Prostate gland (tissue), 2 donors: ENCODE measurements around the gene MRPL51.

Experiments
- CTCF ChIP-seq, 4 experiments: fragments of 200-600 bp in 2 of 4; fragments of 450-650 bp in 2 of 4; sonication (generic) in 2 of 4; IDR thresholded peaks; 1 replicate in 3 of 4; 2 replicates in 1 of 4; pipeline ENCODE4 v1.5.1; 2016 to 2019; ENCODE audit warnings: antibody characterized with exemption in 4 of 4, mild to moderate bottlenecking in 2 of 4, moderate library complexity in 2 of 4
- POLR2AphosphoS5 ChIP-seq: sonication (generic); formaldehyde crosslinking; IDR thresholded peaks from one replicate; pipeline ENCODE4 v1.6.1; 2017; ENCODE audit warnings: antibody characterized with exemption

- TF ChIP-seq POLR2AphosphoS5, result no peak
- TF ChIP-seq CTCF (IDR thresholded peaks at IDR 0.05), result no peak
These were observed 24.8 kb downstream of the MRPL51 start for GRCh38 chr12:6468283-6468575.
